Cardiac muscle cell (in vitro differentiated cells and primary cell): ENCODE measurements around the gene HJURP. TPM values are rescaled to one million over a fixed set of nuclear protein-coding genes. Genes with fewer than 3 reads are reported as not detected.
A peak's percentile ranks its signal among the peaks of the same experiment; 100 is the strongest.

ENCODE experiments used
- DNase-seq, 2 donors: peaks; one replicate each; pipeline versions ENCODE4 v3.0.0 to v3.0.0-alpha.2; 2010 to 2017; ENCODE audit warnings: low read depth in 1 of 2, low spot score in 1 of 2
- H3K27ac ChIP-seq: fragments of 200-600 bp; sonication (generic); 2 replicates; pipeline ENCODE4 v1.5.1; 2016
- H3K27me3 ChIP-seq: fragments of 200-600 bp; sonication (generic); 2 replicates; pipeline ENCODE4 v1.6.0; 2016; ENCODE audit warnings: control low read depth
- H3K36me3 ChIP-seq: fragments of 200-600 bp; sonication (generic); 2 replicates; pipeline ENCODE4 v1.5.1; 2016; ENCODE audit warnings: control low read depth
- H3K4me1 ChIP-seq: fragments of 200-600 bp; sonication (generic); 2 replicates; pipeline ENCODE4 v1.8.1; 2017; ENCODE audit warnings: low read depth, mild to moderate bottlenecking, mixed run types
- H3K4me3 ChIP-seq: fragments of 200-600 bp; sonication (generic); 2 replicates; pipeline ENCODE4 v1.5.1; 2016; ENCODE audit warnings: mild to moderate bottlenecking
- H3K9me3 ChIP-seq: fragments of 200-600 bp; sonication (generic); 2 replicates; pipeline ENCODE4 v1.5.1; 2017; ENCODE audit warnings: low read depth, mild to moderate bottlenecking, control low read depth
- polyA plus RNA-seq: library from polyadenylated mRNA; unstranded; fragments of >200 nt; fragmentation: Nextera tagmentation; extraction: Ambion mirVana; gene quantifications from 2 replicates; pipeline ENCODE4 v1.2.1, GENCODE V29; 2016
- total RNA-seq: library from RNA; depleted of rRNA; stranded (reverse); fragments of >200 nt; gene quantifications from 2 replicates; pipeline ENCODE4 v1.2.3, GENCODE V29; 2016
- TF ChIP-seq, protein P1 (sequence below): IDR thresholded peaks from 2 replicates; pipeline ENCODE4 v1.5.1; 2012; ENCODE audit warnings: low read depth, mild to moderate bottlenecking, low read length

The HJURP gene
- total and polyA plus RNA-seq, 2 experiments from 2014 or later: 8.0 to 53.3 TPM

GRCh38 chr2:233848276-233848675 lies 6.1 kb downstream of the HJURP start:
- Histone ChIP-seq H3K27ac (peak overlapping the region; percentile 39), H3K4me3 (no peak overlapping the region), H3K4me1 (peaks cover 34% of the 10 kb centered on the region), H3K9me3 (no peaks in the 10 kb centered on the region), H3K36me3 (peaks cover 9% of the 10 kb centered on the region), H3K27me3 (no peaks in the 10 kb centered on the region)
- TF ChIP-seq, protein P1, sequence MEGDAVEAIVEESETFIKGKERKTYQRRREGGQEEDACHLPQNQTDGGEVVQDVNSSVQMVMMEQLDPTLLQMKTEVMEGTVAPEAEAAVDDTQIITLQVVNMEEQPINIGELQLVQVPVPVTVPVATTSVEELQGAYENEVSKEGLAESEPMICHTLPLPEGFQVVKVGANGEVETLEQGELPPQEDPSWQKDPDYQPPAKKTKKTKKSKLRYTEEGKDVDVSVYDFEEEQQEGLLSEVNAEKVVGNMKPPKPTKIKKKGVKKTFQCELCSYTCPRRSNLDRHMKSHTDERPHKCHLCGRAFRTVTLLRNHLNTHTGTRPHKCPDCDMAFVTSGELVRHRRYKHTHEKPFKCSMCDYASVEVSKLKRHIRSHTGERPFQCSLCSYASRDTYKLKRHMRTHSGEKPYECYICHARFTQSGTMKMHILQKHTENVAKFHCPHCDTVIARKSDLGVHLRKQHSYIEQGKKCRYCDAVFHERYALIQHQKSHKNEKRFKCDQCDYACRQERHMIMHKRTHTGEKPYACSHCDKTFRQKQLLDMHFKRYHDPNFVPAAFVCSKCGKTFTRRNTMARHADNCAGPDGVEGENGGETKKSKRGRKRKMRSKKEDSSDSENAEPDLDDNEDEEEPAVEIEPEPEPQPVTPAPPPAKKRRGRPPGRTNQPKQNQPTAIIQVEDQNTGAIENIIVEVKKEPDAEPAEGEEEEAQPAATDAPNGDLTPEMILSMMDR: no peak
- no peak for DNase-seq

DNA sequence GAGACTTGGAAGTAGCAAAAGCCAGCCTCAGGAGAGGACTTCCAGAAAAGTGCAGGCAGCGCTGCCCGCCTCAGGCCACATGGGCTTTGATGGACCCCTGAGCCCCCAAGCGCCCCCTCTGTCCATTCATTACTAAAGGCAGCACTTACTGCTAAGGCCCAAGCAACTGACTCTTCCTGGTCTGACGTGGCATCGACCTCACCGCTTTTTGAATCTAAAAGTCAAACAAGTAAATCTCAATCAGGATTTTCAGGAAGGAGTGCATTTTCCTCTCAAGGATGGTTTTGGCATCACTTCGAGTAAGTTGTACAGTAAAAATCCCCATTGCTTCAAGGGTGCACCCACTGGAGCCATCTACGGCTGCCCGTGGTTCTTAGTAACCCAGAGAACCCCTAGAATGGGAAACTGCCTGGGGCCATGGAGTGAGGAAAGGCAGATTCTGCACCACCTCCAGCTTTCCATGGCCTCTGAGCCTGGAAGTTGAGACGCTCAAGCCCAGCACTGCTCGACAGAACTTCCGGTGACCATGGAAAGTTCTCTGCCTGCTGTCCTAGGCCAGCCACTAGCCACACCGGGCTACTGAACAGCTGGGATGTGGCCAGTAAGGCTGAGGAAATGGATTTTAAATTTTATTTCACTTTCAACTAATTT lies 7.0 kb downstream of the HJURP start:
- Histone ChIP-seq H3K36me3 (peaks cover 10% of the 10 kb centered on the region), H3K4me1 (peaks cover 34% of the 10 kb centered on the region), H3K4me3 (no peak overlapping the region), H3K27me3 (no peaks in the 10 kb centered on the region), H3K9me3 (no peaks in the 10 kb centered on the region), H3K27ac (peak overlapping the region; percentile 39)
- TF ChIP-seq, protein P1: no peak
- no peak for DNase-seq

GRCh38 chr2:233846387-233847247 lies 7.7 kb downstream of the HJURP start:
- peak in 1 of 2 donors; percentile 28 for DNase-seq
- Histone ChIP-seq H3K9me3 (no peaks in the 10 kb centered on the region), H3K4me3 (no peak overlapping the region), H3K27me3 (no peaks in the 10 kb centered on the region), H3K27ac (peak overlapping the region; percentile 39), H3K4me1 (peaks cover 34% of the 10 kb centered on the region), H3K36me3 (peaks cover 16% of the 10 kb centered on the region)
- TF ChIP-seq, protein P1: no peak

GRCh38 chr2:233845301-233846060 lies 8.9 kb downstream of the HJURP start:
- peak overlapping the region; percentile 56 for H3K27ac ChIP-seq
- TF ChIP-seq, protein P1: no peak
- peaks cover 27% of the 10 kb centered on the region for H3K4me1 ChIP-seq
- H3K36me3 ChIP-seq: peaks cover 24% of the 10 kb centered on the region
- H3K4me3 ChIP-seq: no peak overlapping the region
- no peaks in the 10 kb centered on the region for H3K27me3 ChIP-seq
- DNase-seq: no peak
- no peaks in the 10 kb centered on the region for H3K9me3 ChIP-seq

- peaks cover 30% of the 10 kb centered on the region for H3K36me3 ChIP-seq
- no peaks in the 10 kb centered on the region for H3K27me3 ChIP-seq
- no peak for DNase-seq
- TF ChIP-seq, protein P1: no peak
- H3K9me3 ChIP-seq: no peaks in the 10 kb centered on the region
- H3K4me3 ChIP-seq: no peak overlapping the region
- H3K27ac ChIP-seq: no peak overlapping the region
- peaks cover 21% of the 10 kb centered on the region for H3K4me1 ChIP-seq
These were observed 9.5 kb downstream of the HJURP start for GRCh38 chr2:233844836-233845235.
